DND-41 (cell line): ENCODE data around the gene FMN2.

Experiments used
- ATAC-seq: fragments of 200-7000 bp; cut with Tn5 transposase; 3 replicates; pipeline ENCODE4 v1.9.1; 2021; ENCODE audit warnings: low read depth; ENCODE audit not compliant: insufficient read depth
- DNase-seq: peaks from one replicate; pipeline ENCODE4 v3.0.0-alpha.2; 2020
- H2AFZ ChIP-seq: 2 replicates; pipeline ENCODE4 v1.6.0; 2012; ENCODE audit warnings: low read depth, low read length
- H3K27ac ChIP-seq: 2 replicates; pipeline ENCODE4 v1.5.1; 2012; ENCODE audit warnings: low read length, inconsistent platforms
- H3K27me3 ChIP-seq: fragments of 200-600 bp; sonication (generic); 2 replicates; pipeline ENCODE4 v1.6.0; 2012; ENCODE audit warnings: low read length, mild to moderate bottlenecking, inconsistent platforms; ENCODE audit not compliant: insufficient read depth, poor library complexity
- H3K36me3 ChIP-seq: 2 replicates; pipeline ENCODE4 v1.5.1; 2012; ENCODE audit warnings: low read length, inconsistent platforms; ENCODE audit not compliant: insufficient read depth
- H3K4me1 ChIP-seq: 2 replicates; pipeline ENCODE4 v1.5.1; 2012; ENCODE audit warnings: mild to moderate bottlenecking, low read length; ENCODE audit not compliant: insufficient read depth
- H3K4me2 ChIP-seq: 2 replicates; pipeline ENCODE4 v1.6.0; 2012; ENCODE audit warnings: mild to moderate bottlenecking, moderate library complexity, low read length, inconsistent platforms; ENCODE audit not compliant: insufficient read depth
- H3K4me3 ChIP-seq, 2 experiments: fragments of 200-600 bp in 1 of 2; shearing (Covaris generic) in 1 of 2; 2 replicates each; pipeline ENCODE4 v1.5.1; 2012 to 2016; ENCODE audit warnings: inconsistent platforms in 2 of 2, low read length in 2 of 2, mild to moderate bottlenecking in 2 of 2, low read depth in 1 of 2, moderate library complexity in 1 of 2
- H3K79me2 ChIP-seq: 2 replicates; pipeline ENCODE4 v1.6.0; 2012; ENCODE audit warnings: low read length, inconsistent platforms; ENCODE audit not compliant: insufficient read depth
- H3K9ac ChIP-seq: 2 replicates; pipeline ENCODE4 v1.6.0; 2012; ENCODE audit warnings: low read depth, mild to moderate bottlenecking, inconsistent platforms, low read length, moderate library complexity
- H3K9me3 ChIP-seq: 2 replicates; pipeline ENCODE4 v1.5.1; 2012; ENCODE audit warnings: low read length, moderate library complexity, mild to moderate bottlenecking, inconsistent platforms; ENCODE audit not compliant: insufficient read depth, severe bottlenecking
- H4K20me1 ChIP-seq: 2 replicates; pipeline ENCODE4 v1.6.0; 2012; ENCODE audit warnings: low read length; ENCODE audit not compliant: insufficient read depth
- CTCF ChIP-seq: IDR thresholded peaks from 2 replicates; pipeline ENCODE4 v1.5.1; 2012; ENCODE audit warnings: borderline replicate concordance, low read length, moderate library complexity, mild to moderate bottlenecking; ENCODE audit not compliant: poor library complexity, severe bottlenecking; ENCODE audit errors: extremely low read depth
- EZH2 ChIP-seq: IDR thresholded peaks from 3 replicates; pipeline ENCODE4 v1.6.1; 2012; ENCODE audit warnings: borderline replicate concordance, low read depth, mild to moderate bottlenecking, moderate library complexity, low read length, inconsistent platforms; ENCODE audit not compliant: severe bottlenecking

Gene FMN2

GRCh38 chr1:240312872-240313271 is 221.2 kb downstream of the FMN2 start:
- no peaks in the 10 kb centered on the region for H3K36me3 ChIP-seq
- H3K27ac ChIP-seq: no peak overlapping the region
- no peaks in the 10 kb centered on the region for H3K27me3 ChIP-seq
- H3K79me2 ChIP-seq: no peaks in the 10 kb centered on the region
- no peak overlapping the region for H3K4me2 ChIP-seq
- H2AFZ ChIP-seq: no peak overlapping the region
- H3K4me3 ChIP-seq: no peak overlapping the region
- H3K9ac ChIP-seq: no peak overlapping the region
- H4K20me1 ChIP-seq: no peaks in the 10 kb centered on the region
- H3K4me1 ChIP-seq: no peaks in the 10 kb centered on the region
- no peaks in the 10 kb centered on the region for H3K9me3 ChIP-seq
- TF ChIP-seq EZH2 (no peak), CTCF (no peak)
- DNase-seq (no peak), ATAC-seq (no peak)

GRCh38 chr1:240314845-240315801 is 223.4 kb downstream of the FMN2 start:
- DNase-seq: no peak
- Histone ChIP-seq H3K4me2 (no peak overlapping the region), H3K4me3 (no peak overlapping the region), H3K36me3 (no peaks in the 10 kb centered on the region), H3K27me3 (no peaks in the 10 kb centered on the region), H4K20me1 (no peaks in the 10 kb centered on the region), H3K27ac (no peak overlapping the region), H3K9ac (no peak overlapping the region), H3K79me2 (no peaks in the 10 kb centered on the region), H3K9me3 (no peaks in the 10 kb centered on the region), H3K4me1 (no peaks in the 10 kb centered on the region), H2AFZ (no peak overlapping the region)
- ATAC-seq: no peak
- no peak for TF ChIP-seq CTCF
- TF ChIP-seq EZH2: no peak

GRCh38 chr1:240319998-240320397 is 228.3 kb downstream of the FMN2 start:
- no peaks in the 10 kb centered on the region for H4K20me1 ChIP-seq
- H3K36me3 ChIP-seq: no peaks in the 10 kb centered on the region
- H3K4me3 ChIP-seq: no peak overlapping the region
- no peak for DNase-seq
- no peak for TF ChIP-seq CTCF
- no peak for TF ChIP-seq EZH2
- no peak for ATAC-seq
- H3K9me3 ChIP-seq: no peaks in the 10 kb centered on the region
- H2AFZ ChIP-seq: no peak overlapping the region
- H3K27me3 ChIP-seq: no peaks in the 10 kb centered on the region
- no peak overlapping the region for H3K9ac ChIP-seq
- no peak overlapping the region for H3K27ac ChIP-seq
- no peaks in the 10 kb centered on the region for H3K4me1 ChIP-seq
- H3K4me2 ChIP-seq: no peak overlapping the region
- H3K79me2 ChIP-seq: no peaks in the 10 kb centered on the region
